GM19467 (cell line): Measurements from ENCODE around the gene SHQ1.
"Not testable (repeated sequence)": the region's sequence is repeated elsewhere in the genome, so short reads cannot be mapped to it uniquely, and the experiment has no call there.

Experiments
- ATAC-seq: cut with Tn5 transposase; IDR thresholded peaks from one replicate; pipeline ENCODE4 v1.9.1; 2021; ENCODE audit warnings: mild to moderate bottlenecking, moderate library complexity; ENCODE audit not compliant: unreplicated experiment

SHQ1 gene

GRCh38 chr3:72722930-72723726 is 125.1 kb downstream of the SHQ1 start:
- no peak for ATAC-seq

- no peak for ATAC-seq
These were observed 126.4 kb downstream of the SHQ1 start for GRCh38 chr3:72721683-72722381.

DNA sequence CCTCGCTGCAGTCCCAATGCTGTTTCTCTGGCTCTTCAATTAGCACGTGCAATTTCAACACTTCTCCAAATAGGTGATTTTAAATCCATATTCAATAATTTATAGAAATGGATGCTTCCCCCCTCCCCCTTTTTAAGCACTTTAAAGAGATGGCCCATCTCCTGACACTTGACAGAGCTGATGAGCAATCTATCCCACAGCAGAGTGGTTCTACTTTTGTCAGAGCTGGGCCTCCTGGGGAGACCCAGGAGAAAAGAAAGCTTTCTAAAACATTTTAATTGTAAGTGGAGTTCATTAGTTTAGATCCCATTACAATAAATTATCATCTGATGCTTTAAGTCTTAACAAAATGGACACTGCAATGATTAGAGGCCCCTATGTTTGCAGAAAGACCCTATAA is 127.7 kb downstream of the SHQ1 start:
- ATAC-seq, result no peak

- ATAC-seq, result no peak
These were observed 129.1 kb downstream of the SHQ1 start for GRCh38 chr3:72719137-72719536.

DNA sequence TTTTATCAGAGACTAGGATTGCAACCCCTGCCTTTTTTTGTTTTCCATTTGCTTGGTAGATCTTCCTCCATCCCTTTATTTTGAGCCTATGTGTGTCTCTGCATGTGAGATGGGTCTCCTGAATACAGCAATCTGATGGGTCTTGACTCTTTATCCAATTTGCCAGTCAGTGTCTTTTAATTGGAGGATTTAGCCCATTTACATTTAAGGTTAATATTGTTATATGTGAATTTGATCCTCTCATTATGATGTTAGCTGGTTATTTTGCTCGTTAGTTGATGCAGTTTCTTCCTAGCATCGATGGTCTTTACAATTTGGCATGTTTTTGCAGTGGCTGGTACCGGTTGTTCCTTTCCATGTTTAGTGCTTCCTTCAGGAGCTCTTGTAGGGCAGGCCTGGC is 134.1 kb downstream of the SHQ1 start:
- ATAC-seq, result not testable (repeated sequence)

DNA sequence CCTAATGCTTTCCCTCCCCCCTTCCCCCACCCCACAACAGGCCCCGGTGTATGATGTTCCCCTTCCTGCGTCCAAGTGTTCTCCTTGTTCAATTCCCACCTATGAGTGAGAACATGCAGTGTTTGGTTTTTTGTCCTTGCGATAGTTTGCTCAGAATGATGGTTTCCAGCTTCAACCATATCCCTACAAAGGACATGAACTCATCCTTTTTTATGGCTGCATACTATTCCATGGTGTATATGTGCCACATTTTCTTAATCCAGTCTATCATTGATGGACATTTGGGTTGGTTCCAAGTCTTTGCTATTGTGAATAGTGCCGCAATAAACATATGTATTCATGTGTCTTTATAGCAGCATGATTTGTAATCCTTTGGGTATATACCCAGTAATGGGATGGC is 137.8 kb downstream of the SHQ1 start:
- not testable (repeated sequence) for ATAC-seq

DNA sequence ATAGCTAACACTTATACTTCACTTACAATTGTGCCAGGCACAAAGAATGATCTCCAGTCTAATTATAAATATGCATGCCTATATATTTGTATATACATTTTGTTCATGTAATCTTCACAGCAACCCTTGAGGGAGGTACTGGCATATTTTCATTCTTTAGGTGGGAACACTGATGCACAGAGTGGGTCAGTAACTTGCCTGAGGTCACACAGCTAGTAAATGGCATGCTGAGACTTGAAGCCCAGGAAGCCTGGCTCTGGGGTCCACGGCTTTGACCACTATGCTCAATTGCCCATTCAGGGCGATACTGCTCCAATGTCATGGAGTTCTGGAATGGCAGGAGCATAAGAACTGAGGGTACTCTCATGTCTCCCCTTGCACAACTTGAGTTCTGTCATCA is 139.8 kb downstream of the SHQ1 start:
- ATAC-seq, result no peak

DNA sequence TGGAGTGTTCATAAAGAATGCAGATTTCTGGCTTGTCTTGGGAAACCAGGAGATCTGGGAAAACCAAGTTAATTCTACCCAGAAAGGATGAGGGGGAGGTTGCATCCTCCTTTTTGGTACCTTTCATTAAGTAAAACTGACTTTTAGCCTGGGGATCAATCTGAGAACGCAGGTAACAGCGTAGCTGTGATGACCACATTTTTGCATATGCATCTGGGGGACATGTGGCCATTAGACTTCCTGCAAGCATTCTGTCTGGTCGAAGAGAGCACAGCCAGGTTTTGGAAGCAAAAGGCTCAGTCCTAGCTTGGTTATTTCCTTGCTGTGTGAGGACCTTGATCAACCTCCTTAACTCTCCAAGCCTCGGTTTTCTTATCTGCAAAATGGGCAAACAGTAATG is 145.2 kb downstream of the SHQ1 start:
- ATAC-seq, result no peak

DNA sequence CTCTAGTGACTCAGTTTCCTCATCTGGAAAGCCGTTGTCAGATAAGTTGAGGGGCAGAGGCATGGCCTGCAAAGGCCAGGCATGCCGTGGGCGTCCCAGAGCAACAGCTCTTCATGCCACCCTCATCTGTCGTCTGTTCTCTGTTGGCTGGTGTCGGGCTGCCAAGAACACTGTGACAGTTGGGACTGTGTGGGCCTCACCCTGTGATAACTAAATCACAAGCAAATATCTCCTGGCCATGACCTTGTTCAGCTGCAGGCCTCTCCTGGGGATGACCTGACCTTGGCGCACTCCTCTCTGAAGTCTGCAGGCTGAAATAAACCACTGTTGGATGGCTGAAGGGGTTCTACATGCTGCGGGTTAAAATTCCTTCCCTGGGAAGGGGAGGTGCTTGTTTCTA is 145.9 kb downstream of the SHQ1 start:
- no peak for ATAC-seq

GRCh38 chr3:72700106-72700505 is 148.1 kb downstream of the SHQ1 start:
- no peak for ATAC-seq

- no peak for ATAC-seq
These were observed 148.6 kb downstream of the SHQ1 start for GRCh38 chr3:72699631-72700030.
